CD4-positive, alpha-beta T cell treated with Interferon gamma for 1 hour (primary cell): ENCODE results near the gene RRP1.

Source experiments
- DNase-seq: peaks from one replicate; pipeline ENCODE4 v3.0.0-alpha.2; 2020

RRP1 gene

DNA sequence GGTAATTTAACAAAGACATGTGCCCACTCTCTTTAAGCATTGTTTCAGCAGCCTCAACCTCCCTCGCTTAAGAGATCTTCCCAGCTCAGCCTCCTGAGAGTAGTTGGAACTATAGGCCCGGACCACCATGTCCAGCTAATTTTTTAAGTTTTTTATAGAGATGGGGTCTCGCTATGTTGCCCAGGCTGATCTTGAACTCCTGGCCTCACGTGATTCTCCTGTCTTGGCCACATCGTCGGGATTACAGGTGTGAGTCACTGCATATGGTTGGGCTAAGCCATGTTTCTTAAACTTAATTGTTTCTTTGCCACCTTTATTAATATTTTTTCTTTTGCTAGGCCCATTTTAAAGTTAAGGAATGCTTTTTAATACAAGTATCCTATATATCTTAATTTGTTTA, 57.1 kb downstream of the RRP1 start:
- no peak for DNase-seq

DNA sequence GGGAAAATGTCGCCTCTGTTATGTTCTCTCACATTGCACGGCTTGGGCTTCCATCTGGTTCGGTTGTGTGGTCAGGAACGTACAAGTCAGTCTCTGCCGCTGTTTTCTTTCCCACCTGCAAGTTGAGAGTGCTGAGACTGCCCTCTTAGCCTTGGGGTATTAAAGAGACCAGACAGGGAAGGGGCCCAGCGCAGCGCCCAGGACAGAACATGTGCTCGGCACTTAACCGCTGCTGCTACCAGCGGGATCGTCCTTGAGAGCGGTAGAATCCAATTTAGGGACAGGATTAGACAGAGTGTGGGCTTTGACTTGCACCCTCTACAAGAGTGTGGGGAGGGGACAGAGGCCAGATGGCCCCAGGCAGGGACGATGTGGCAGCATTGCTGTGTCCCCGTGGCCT, 57.9 kb downstream of the RRP1 start:
- no peak for DNase-seq

DNA sequence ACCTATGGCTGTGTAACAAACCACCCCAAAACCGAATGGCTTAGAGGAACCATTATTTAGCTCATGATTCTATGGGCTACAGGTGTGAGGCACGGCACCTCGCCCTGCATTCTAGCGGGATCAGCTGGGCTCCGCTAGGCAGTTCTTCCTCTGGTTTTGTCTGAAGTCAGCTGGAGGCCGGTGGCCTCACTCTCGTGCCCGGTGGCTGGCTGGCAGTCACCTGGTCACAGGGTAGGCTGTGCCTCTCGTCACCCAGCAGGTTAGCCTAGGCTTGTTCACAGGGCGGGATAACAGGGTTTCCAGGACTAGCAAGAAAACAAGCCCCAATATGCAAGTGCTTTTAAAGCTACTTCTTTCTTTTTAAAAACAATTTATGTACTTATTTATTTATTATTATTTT, 59.4 kb downstream of the RRP1 start:
- DNase-seq, result no peak

DNA sequence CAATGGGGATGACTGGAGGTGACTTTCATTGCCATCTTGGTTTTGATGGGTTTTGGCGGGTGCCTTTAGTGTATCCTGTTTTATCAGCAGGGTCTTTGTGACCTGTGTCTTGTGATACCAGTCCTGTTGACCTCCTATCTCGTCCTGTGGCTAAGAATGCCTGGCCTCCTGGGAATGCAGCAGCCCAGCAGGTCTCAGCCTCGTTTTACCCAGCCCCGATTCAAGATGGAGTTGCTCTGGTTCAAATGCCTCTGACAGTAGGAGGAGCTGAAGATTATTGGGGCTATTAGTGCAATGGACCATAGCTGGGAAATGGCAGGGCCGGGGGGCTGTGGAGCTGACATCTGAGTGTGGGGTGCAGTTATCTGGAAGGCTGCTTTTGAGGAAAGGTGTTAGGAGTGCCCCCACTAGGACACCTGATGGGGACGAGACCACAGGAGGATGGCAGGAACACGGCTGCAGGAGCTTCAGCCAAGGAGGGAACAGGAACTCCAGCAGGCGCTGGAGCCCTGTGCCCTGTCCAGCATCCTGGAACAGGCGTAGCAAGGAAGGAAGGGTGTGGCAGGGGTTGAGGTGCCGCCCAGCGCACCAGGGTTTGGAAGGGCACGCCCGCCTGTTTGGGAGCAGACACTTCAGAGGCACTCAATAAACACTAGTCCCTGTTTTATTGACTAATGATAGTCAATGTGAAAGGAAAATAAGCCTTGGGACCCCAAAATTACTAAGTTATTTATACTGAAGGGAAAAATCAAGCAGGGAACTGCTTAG, 60.3 kb downstream of the RRP1 start:
- no peak for DNase-seq

DNA sequence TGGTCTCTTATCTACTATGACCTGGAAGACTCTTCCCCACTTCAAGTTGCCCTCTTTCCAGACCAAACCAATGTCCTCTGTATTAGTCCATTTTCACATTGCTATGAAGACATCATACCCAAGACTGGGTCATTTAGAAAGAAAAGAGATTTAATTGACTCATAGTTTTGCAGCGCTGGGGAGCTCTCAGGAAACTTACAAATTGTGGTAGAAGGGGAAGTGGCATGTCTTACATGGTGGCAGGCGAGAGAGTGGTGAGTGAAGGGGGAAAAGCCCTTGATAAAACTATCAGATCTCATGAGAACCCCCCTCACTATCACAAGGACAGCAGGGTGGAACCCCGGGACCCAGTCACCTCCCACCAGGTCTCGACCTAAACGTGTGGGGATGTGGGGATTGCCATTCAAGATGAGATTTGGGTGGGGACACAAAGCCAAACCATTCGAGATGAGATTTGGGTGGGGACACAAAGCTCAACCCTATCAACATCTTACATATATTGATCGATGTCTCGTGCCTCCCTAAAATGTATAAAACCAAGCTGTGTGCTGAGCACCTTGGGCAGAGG, 61.4 kb downstream of the RRP1 start:
- DNase-seq, result no peak

DNA sequence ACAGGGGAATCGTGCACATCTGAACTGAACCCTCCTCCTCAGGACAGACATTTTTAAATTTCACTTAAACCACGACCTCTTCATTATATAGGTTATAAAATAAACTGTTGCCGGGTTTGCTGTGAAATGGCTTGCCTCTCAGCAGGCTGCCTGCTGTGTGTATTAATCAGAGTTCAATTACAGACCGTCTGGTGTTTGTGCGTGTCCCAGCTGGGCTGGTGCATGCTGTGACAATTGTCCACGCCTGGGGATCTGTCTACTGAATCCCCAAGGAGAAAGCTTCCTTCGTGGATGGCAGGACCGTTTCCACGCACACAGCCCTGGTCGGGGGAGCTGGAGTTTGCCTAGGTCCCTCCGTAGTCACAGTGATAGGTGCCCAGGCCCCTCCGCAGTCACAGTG, 62.2 kb downstream of the RRP1 start:
- no peak for DNase-seq

DNA sequence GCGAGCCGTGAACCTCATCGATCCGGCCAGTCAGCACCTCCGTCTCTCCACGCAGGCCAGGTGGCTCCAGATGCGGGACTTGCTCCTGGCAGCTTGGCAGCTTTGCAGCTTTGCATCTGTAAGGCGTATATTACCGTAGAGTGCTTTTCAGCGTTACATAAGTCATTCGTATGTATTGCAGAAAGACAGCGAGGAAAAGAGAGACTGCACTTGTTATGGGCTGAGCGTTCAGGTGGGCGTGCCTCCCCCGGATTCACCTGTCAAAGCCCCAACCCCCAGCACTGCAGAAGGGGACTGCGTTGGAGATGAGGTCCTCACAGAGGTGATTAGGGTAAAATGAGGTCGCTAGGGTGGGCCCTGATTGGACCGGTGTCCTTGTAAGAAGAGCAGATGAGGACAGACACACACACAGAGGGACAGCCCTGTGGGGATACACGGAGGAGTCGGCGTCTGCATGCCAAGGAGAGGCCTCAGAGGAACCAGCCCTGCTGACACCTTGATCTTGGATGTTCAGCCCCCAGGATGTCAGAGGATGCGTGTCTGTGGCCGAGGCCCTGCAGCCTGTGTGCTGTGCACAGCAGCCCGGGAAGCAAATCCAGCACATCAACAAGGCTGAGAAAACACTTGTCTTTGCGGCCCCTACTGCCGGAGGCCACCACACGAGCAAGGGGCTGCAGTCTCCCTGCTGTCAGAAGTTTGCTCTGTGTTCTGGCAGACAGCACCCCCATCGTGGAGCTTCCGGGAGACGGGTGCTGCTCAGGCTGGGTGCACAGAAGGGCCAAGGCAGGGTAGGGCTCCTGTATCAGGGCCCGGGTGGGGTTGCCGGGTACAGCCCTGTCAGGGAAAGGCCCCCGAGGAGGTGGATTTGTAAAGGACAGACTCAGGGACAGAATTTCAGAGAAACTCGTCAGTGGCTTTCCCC, 64.7 kb downstream of the RRP1 start:
- no peak for DNase-seq
